GM23338 (cell line): Measurements from ENCODE around the gene SLC6A3. TPM values are rescaled to one million over a fixed set of nuclear protein-coding genes. Genes with fewer than 3 reads are reported as not detected.

Source experiments
- ATAC-seq: fragments of 200-7000 bp; cut with Tn5 transposase; 3 replicates; pipeline ENCODE4 v1.9.1; 2020
- DNase-seq: peaks from one replicate; pipeline ENCODE4 v3.0.0-alpha.2; 2015; ENCODE audit warnings: low spot score
- H2AFZ ChIP-seq: fragments of 200-600 bp; sonication (generic); 2 replicates; pipeline ENCODE4 v1.8.0; 2016; ENCODE audit warnings: antibody characterized with exemption, mild to moderate bottlenecking, moderate library complexity
- H3F3A ChIP-seq: fragments of 200-600 bp; sonication (generic); replicated peaks from 2 replicates; pipeline ENCODE4 v1.8.0; 2017; ENCODE audit warnings: antibody characterized with exemption, mixed run types, low read depth
- H3K27ac ChIP-seq: fragments of 200-600 bp; sonication (generic); 2 replicates; pipeline ENCODE4 v1.6.1; 2016; ENCODE audit warnings: low read depth
- H3K27me3 ChIP-seq: fragments of 200-600 bp; sonication (generic); 2 replicates; pipeline ENCODE4 v1.8.0; 2016; ENCODE audit warnings: mild to moderate bottlenecking, mixed run types, moderate library complexity; ENCODE audit not compliant: insufficient read depth
- H3K36me3 ChIP-seq: fragments of 200-600 bp; sonication (generic); 2 replicates; pipeline ENCODE4 v1.8.0; 2016; ENCODE audit warnings: mild to moderate bottlenecking; ENCODE audit not compliant: insufficient read depth
- H3K4me1 ChIP-seq: fragments of 200-600 bp; sonication (generic); 2 replicates; pipeline ENCODE4 v1.8.0; 2016; ENCODE audit warnings: mild to moderate bottlenecking, moderate library complexity; ENCODE audit not compliant: insufficient read depth
- H3K4me2 ChIP-seq: fragments of 200-600 bp; sonication (generic); 2 replicates; pipeline ENCODE4 v1.7.1; 2017; ENCODE audit warnings: mixed run types
- H3K4me3 ChIP-seq: fragments of 200-600 bp; sonication (generic); 2 replicates; pipeline ENCODE4 v1.6.1; 2016; ENCODE audit warnings: mixed run types
- H3K79me2 ChIP-seq: fragments of 200-600 bp; sonication (generic); replicated peaks from 2 replicates; pipeline ENCODE4 v1.8.0; 2017; ENCODE audit warnings: mild to moderate bottlenecking; ENCODE audit not compliant: insufficient read depth
- H3K9me2 ChIP-seq: fragments of 200-600 bp; sonication (generic); 2 replicates; pipeline ENCODE4 v1.8.0; 2017; ENCODE audit not compliant: insufficient read depth
- H4K20me1 ChIP-seq: fragments of 200-600 bp; sonication (generic); replicated peaks from 2 replicates; pipeline ENCODE4 v1.8.0; 2017; ENCODE audit warnings: mild to moderate bottlenecking; ENCODE audit not compliant: insufficient read depth
- H3K27ac Mint-ChIP-seq: 2 replicates; pipeline ENCODE4 v1.8.0; 2020; ENCODE audit warnings: inconsistent platforms, mild to moderate bottlenecking, moderate library complexity, mixed read lengths
- H3K27me3 Mint-ChIP-seq: 3 replicates; pipeline ENCODE4 v1.8.0; 2022; ENCODE audit warnings: low read depth, mild to moderate bottlenecking, moderate library complexity, mixed read lengths, inconsistent platforms; ENCODE audit not compliant: insufficient read depth, poor library complexity
- H3K36me3 Mint-ChIP-seq: 3 replicates; pipeline ENCODE4 v1.8.0; 2021; ENCODE audit warnings: low read depth, mild to moderate bottlenecking, inconsistent platforms, moderate library complexity, mixed read lengths
- H3K4me1 Mint-ChIP-seq: 3 replicates; pipeline ENCODE4 v1.8.0; 2020; ENCODE audit warnings: mild to moderate bottlenecking, inconsistent platforms, mixed read lengths
- H3K4me3 Mint-ChIP-seq: 3 replicates; pipeline ENCODE4 v1.8.0; 2021; ENCODE audit warnings: moderate library complexity, mild to moderate bottlenecking, inconsistent platforms, mixed read lengths
- H3K9me3 Mint-ChIP-seq: 3 replicates; pipeline ENCODE4 v1.8.0; 2020; ENCODE audit warnings: moderate library complexity, mild to moderate bottlenecking, inconsistent platforms, mixed read lengths
- CREB1 ChIP-seq: fragments of 250-450 bp; sonication (Bioruptor Pico); IDR thresholded peaks from 2 replicates; pipeline ENCODE4 v1.5.0; 2020; ENCODE audit warnings: low read depth, mild to moderate bottlenecking, moderate library complexity
- CTCF ChIP-seq, 2 experiments: fragments of 200-600 bp in 1 of 2; sonication (generic) in 1 of 2; conservative IDR thresholded peaks; 2 replicates each; pipeline versions ENCODE4 v1.5.1 to v1.6.1; 2016 to 2017; ENCODE audit warnings: antibody characterized with exemption in 2 of 2, low read depth in 2 of 2, mild to moderate bottlenecking in 2 of 2, moderate library complexity in 1 of 2
- ETS1 ChIP-seq: IDR thresholded peaks from 2 replicates; pipeline ENCODE4 v1.6.1; 2016; ENCODE audit warnings: antibody characterized with exemption
- EZH2 ChIP-seq: fragments of 200-600 bp; sonication (generic); IDR thresholded peaks from one replicate; pipeline ENCODE4 v1.8.0; 2017; ENCODE audit warnings: antibody characterized with exemption, mild to moderate bottlenecking, low read depth; ENCODE audit not compliant: unreplicated experiment
- EZH2phosphoT487 ChIP-seq: fragments of 200-600 bp; sonication (generic); IDR thresholded peaks from one replicate; pipeline ENCODE4 v1.8.1; 2018; ENCODE audit warnings: antibody characterized with exemption; ENCODE audit not compliant: unreplicated experiment
- JUNB ChIP-seq: IDR thresholded peaks from one replicate; pipeline ENCODE4 v1.6.1; 2016; ENCODE audit warnings: antibody characterized with exemption; ENCODE audit not compliant: unreplicated experiment
- NANOG ChIP-seq: IDR thresholded peaks from 2 replicates; pipeline ENCODE4 v1.6.1; 2016; ENCODE audit warnings: antibody characterized with exemption, borderline replicate concordance
- POLR2AphosphoS5 ChIP-seq: IDR thresholded peaks from 2 replicates; pipeline ENCODE4 v1.6.1; 2016; ENCODE audit warnings: antibody characterized with exemption, low read depth
- REST ChIP-seq: IDR thresholded peaks from one replicate; pipeline ENCODE4 v1.6.1; 2018; ENCODE audit warnings: antibody characterized with exemption; ENCODE audit not compliant: unreplicated experiment
- STAT1 ChIP-seq: IDR thresholded peaks from one replicate; pipeline ENCODE4 v1.6.1; 2016; ENCODE audit warnings: antibody characterized with exemption; ENCODE audit not compliant: unreplicated experiment
- ZNF114 ChIP-seq: fragments of 250-450 bp; sonication (Bioruptor Pico); IDR thresholded peaks from 2 replicates; pipeline ENCODE4 v1.5.0; 2020; ENCODE audit warnings: mild to moderate bottlenecking, moderate library complexity
- ZNF331 ChIP-seq: fragments of 250-450 bp; sonication (Bioruptor Pico); IDR thresholded peaks from 2 replicates; pipeline ENCODE4 v1.5.0; 2020; ENCODE audit warnings: low read depth, mild to moderate bottlenecking, moderate library complexity
- ZNF462 ChIP-seq: fragments of 250-450 bp; sonication (Bioruptor Pico); IDR thresholded peaks from 2 replicates; pipeline ENCODE4 v1.5.0; 2020; ENCODE audit warnings: mild to moderate bottlenecking, moderate library complexity
- polyA plus RNA-seq: library from polyadenylated mRNA; unstranded; fragments of >200 nt; fragmentation: Nextera tagmentation; extraction: Ambion mirVana; gene quantifications from 2 replicates; pipeline ENCODE4 v1.2.1, GENCODE V29; 2016
- total RNA-seq: library from RNA; depleted of rRNA; stranded (reverse); fragments of >200 nt; shearing (Covaris generic); gene quantifications from 2 replicates; pipeline ENCODE4 v1.2.3, GENCODE V29; 2014

The SLC6A3 gene
- total and polyA plus RNA-seq, 2 experiments from 2014 or later = 0.76 to 1.0 TPM

- peaks cover 7% of the 10 kb centered on the region for H4K20me1 ChIP-seq
- no peak overlapping the region for H3K4me3 Mint-ChIP-seq
- no peak overlapping the region for H3K4me2 ChIP-seq
- H3K27ac ChIP-seq = no peak overlapping the region
- ATAC-seq = no peak
- H3K4me3 ChIP-seq = no peak overlapping the region
- no peak overlapping the region for H3K27ac Mint-ChIP-seq
- no peaks in the 10 kb centered on the region for H3K79me2 ChIP-seq
- no peaks in the 10 kb centered on the region; the same call in 2 of the 3 replicates for H3K4me1 Mint-ChIP-seq
- peaks cover 36% of the 10 kb centered on the region for H3F3A ChIP-seq
- no peaks in the 10 kb centered on the region for H3K4me1 ChIP-seq
- H3K9me2 ChIP-seq = no peaks in the 10 kb centered on the region
- no peaks in the 10 kb centered on the region for H3K27me3 ChIP-seq
- H3K36me3 Mint-ChIP-seq = peaks cover 87% of the 10 kb centered on the region
- peaks cover 34% of the 10 kb centered on the region for H3K36me3 ChIP-seq
- H3K27me3 Mint-ChIP-seq = peaks cover 27% of the 10 kb centered on the region
- no peak for DNase-seq
- TF ChIP-seq POLR2AphosphoS5 (no peak), STAT1 (no peak), EZH2phosphoT487 (no peak), NANOG (no peak), ZNF462 (CRISPR knock-in tag) (no peak), JUNB (no peak), ZNF114 (CRISPR knock-in tag) (no peak), REST (no peak), CTCF (conservative IDR thresholded peaks at IDR 0.05; ENCODE audit: low read depth in 2 of 2) (no peak), ZNF331 (CRISPR knock-in tag) (no peak), EZH2 (no peak), CREB1 (CRISPR knock-in tag) (no peak), ETS1 (no peak)
- H3K9me3 Mint-ChIP-seq = peaks cover 20% of the 10 kb centered on the region
- H2AFZ ChIP-seq = no peak overlapping the region
Observed at GRCh38 chr5:1466631-1467265, 21.5 kb upstream of the SLC6A3 start.
